NCI-H1694 (cell line): ENCODE results near the gene TCEAL4.
"Not testable (repeated sequence)": the region's sequence is repeated elsewhere in the genome, so short reads cannot be mapped to it uniquely, and the experiment has no call there.

ENCODE experiments used
- DNase-seq: peaks from one replicate; lab custom pipeline; 2025; lab: John Stamatoyannopoulos, UW

The TCEAL4 gene

GRCh38 chrX:103592295-103592694, 7.0 kb downstream of the TCEAL4 start:
- not testable (repeated sequence) for DNase-seq

GRCh38 chrX:103595202-103595601, 9.9 kb downstream of the TCEAL4 start:
- DNase-seq = not testable (repeated sequence)

- DNase-seq = peak; percentile 36
These were observed 22.3 kb downstream of the TCEAL4 start, which contains the start of gene TCEAL3 for GRCh38 chrX:103607364-103608305. TCEAL3 (plus strand) TSS chrX:103607963; CDS start chrX:103609065, 1,102 bp downstream.

- DNase-seq = no peak
These were observed 23.1 kb downstream of the TCEAL4 start for GRCh38 chrX:103608306-103608963.

- DNase-seq = no peak
These were observed 25.0 kb downstream of the TCEAL4 start for GRCh38 chrX:103610282-103610681.

GRCh38 chrX:103613362-103613890, 28.1 kb downstream of the TCEAL4 start:
- no peak for DNase-seq

GRCh38 chrX:103614999-103615398, 29.7 kb downstream of the TCEAL4 start:
- DNase-seq = no peak

- DNase-seq = no peak
These were observed 30.6 kb downstream of the TCEAL4 start for GRCh38 chrX:103615781-103616371.

GRCh38 chrX:103616676-103617186, 31.4 kb downstream of the TCEAL4 start:
- DNase-seq = no peak

GRCh38 chrX:103624111-103624510, 38.8 kb downstream of the TCEAL4 start:
- no peak for DNase-seq

- DNase-seq = no peak
These were observed 41.5 kb downstream of the TCEAL4 start for GRCh38 chrX:103626855-103627254.

- DNase-seq = peak; percentile 48
These were observed 43.3 kb downstream of the TCEAL4 start, which contains the start of gene TCEAL1 for GRCh38 chrX:103628386-103629317. TCEAL1 (plus strand) TSS chrX:103628975; CDS start chrX:103629917, 942 bp downstream.

- DNase-seq = peak; percentile 48
These were observed 44.2 kb downstream of the TCEAL4 start for GRCh38 chrX:103629318-103630170.

- no peak for DNase-seq
These were observed 44.8 kb downstream of the TCEAL4 start for GRCh38 chrX:103630171-103630511.

- no peak for DNase-seq
These were observed 45.8 kb downstream of the TCEAL4 start for GRCh38 chrX:103631145-103631544.

GRCh38 chrX:103635436-103635835, 50.1 kb downstream of the TCEAL4 start:
- no peak for DNase-seq
